H1 (cell line): ENCODE data around the gene WNT9A.

Experiments
- BACH1 ChIP-seq: IDR thresholded peaks from 2 replicates; pipeline ENCODE4 v1.6.1; 2012; ENCODE audit warnings: low read length, improper control_type of control experiment
- CTCF ChIP-seq, 3 experiments: IDR thresholded peaks; 1 replicate in 2 of 3; 2 replicates in 1 of 3; pipeline versions ENCODE4 v1.5.1 to v1.6.1; 2011; ENCODE audit warnings: low read length in 3 of 3, mild to moderate bottlenecking in 3 of 3, inconsistent platforms in 2 of 3, low read depth in 1 of 3, moderate library complexity in 1 of 3; ENCODE audit not compliant: insufficient read depth in 1 of 3; ENCODE audit errors: control extremely low read depth in 1 of 3
- EP300 ChIP-seq, 2 experiments: IDR thresholded peaks; 1 replicate in 1 of 2; 2 replicates in 1 of 2; pipeline ENCODE4 v1.6.1; 2011 to 2012; ENCODE audit warnings: low read depth in 2 of 2, low read length in 2 of 2, mild to moderate bottlenecking in 2 of 2, borderline replicate concordance in 1 of 2, inconsistent platforms in 1 of 2, moderate library complexity in 1 of 2
- EZH2 ChIP-seq: fragments of 200-600 bp; sonication (generic); IDR thresholded peaks from 2 replicates; pipeline ENCODE4 v1.7.1; 2012; ENCODE audit warnings: low read depth, mild to moderate bottlenecking, moderate library complexity, low read length, inconsistent platforms; ENCODE audit not compliant: severe bottlenecking
- POLR2A ChIP-seq, 2 experiments: IDR thresholded peaks; 1 replicate in 1 of 2; 2 replicates in 1 of 2; pipeline ENCODE4 v1.6.1; 2011; ENCODE audit warnings: low read depth in 2 of 2, low read length in 2 of 2, mild to moderate bottlenecking in 2 of 2; ENCODE audit errors: control extremely low read depth in 1 of 2
- POLR2AphosphoS5 ChIP-seq: IDR thresholded peaks from 2 replicates; pipeline ENCODE4 v1.6.1; 2011; ENCODE audit warnings: low read depth, low read length
- RNF2 ChIP-seq: fragments of 200-900, 300-1000 bp; sonication (generic); IDR thresholded peaks from 2 replicates; pipeline ENCODE4 v1.7.1; 2016; ENCODE audit warnings: borderline replicate concordance, low read depth, mild to moderate bottlenecking, antibody characterized with exemption, low read length; ENCODE audit not compliant: poor library complexity, severe bottlenecking; ENCODE audit errors: missing control alignments
- SRF ChIP-seq: IDR thresholded peaks from 2 replicates; pipeline ENCODE4 v1.6.1; 2011; ENCODE audit warnings: mild to moderate bottlenecking, low read depth, low read length, moderate library complexity
- TF ChIP-seq, protein P1 (sequence below): IDR thresholded peaks from 2 replicates; pipeline ENCODE4 v1.6.1; 2012; ENCODE audit warnings: low read length, inconsistent platforms

GRCh38 chr1:227907439-227908015 lies 40.2 kb downstream of the WNT9A start:
- TF ChIP-seq, protein P1, sequence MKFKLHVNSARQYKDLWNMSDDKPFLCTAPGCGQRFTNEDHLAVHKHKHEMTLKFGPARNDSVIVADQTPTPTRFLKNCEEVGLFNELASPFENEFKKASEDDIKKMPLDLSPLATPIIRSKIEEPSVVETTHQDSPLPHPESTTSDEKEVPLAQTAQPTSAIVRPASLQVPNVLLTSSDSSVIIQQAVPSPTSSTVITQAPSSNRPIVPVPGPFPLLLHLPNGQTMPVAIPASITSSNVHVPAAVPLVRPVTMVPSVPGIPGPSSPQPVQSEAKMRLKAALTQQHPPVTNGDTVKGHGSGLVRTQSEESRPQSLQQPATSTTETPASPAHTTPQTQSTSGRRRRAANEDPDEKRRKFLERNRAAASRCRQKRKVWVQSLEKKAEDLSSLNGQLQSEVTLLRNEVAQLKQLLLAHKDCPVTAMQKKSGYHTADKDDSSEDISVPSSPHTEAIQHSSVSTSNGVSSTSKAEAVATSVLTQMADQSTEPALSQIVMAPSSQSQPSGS: no peak
- TF ChIP-seq POLR2AphosphoS5 (no peak), RNF2 (no peak), EZH2 (no peak), EP300 (IDR thresholded peaks at IDR 0.05; ENCODE audit: borderline replicate concordance in 1 of 2, low read depth in 2 of 2, low read length in 2 of 2) (no peak), CTCF (IDR thresholded peaks at IDR 0.05; ENCODE audit: control extremely low read depth in 1 of 3, insufficient read depth in 1 of 3, low read depth in 1 of 3, low read length in 3 of 3) (no peak), BACH1 (no peak), SRF (no peak), POLR2A (IDR thresholded peaks at IDR 0.05; ENCODE audit: control extremely low read depth in 1 of 2, low read depth in 2 of 2, low read length in 2 of 2) (no peak)
